DND-41 (cell line): ENCODE data around the gene PTOV1.
A peak's percentile ranks its signal among the peaks of the same experiment; 100 is the strongest.

Experiments
- ATAC-seq: fragments of 200-7000 bp; cut with Tn5 transposase; 3 replicates; pipeline ENCODE4 v1.9.1; 2021; ENCODE audit warnings: low read depth; ENCODE audit not compliant: insufficient read depth
- DNase-seq: peaks from one replicate; pipeline ENCODE4 v3.0.0-alpha.2; 2020
- H2AFZ ChIP-seq: 2 replicates; pipeline ENCODE4 v1.6.0; 2012; ENCODE audit warnings: low read depth, low read length
- H3K27ac ChIP-seq: 2 replicates; pipeline ENCODE4 v1.5.1; 2012; ENCODE audit warnings: low read length, inconsistent platforms
- H3K27me3 ChIP-seq: fragments of 200-600 bp; sonication (generic); 2 replicates; pipeline ENCODE4 v1.6.0; 2012; ENCODE audit warnings: low read length, mild to moderate bottlenecking, inconsistent platforms; ENCODE audit not compliant: insufficient read depth, poor library complexity
- H3K36me3 ChIP-seq: 2 replicates; pipeline ENCODE4 v1.5.1; 2012; ENCODE audit warnings: low read length, inconsistent platforms; ENCODE audit not compliant: insufficient read depth
- H3K4me1 ChIP-seq: 2 replicates; pipeline ENCODE4 v1.5.1; 2012; ENCODE audit warnings: mild to moderate bottlenecking, low read length; ENCODE audit not compliant: insufficient read depth
- H3K4me2 ChIP-seq: 2 replicates; pipeline ENCODE4 v1.6.0; 2012; ENCODE audit warnings: mild to moderate bottlenecking, moderate library complexity, low read length, inconsistent platforms; ENCODE audit not compliant: insufficient read depth
- H3K4me3 ChIP-seq, 2 experiments: fragments of 200-600 bp in 1 of 2; shearing (Covaris generic) in 1 of 2; 2 replicates each; pipeline ENCODE4 v1.5.1; 2012 to 2016; ENCODE audit warnings: inconsistent platforms in 2 of 2, low read length in 2 of 2, mild to moderate bottlenecking in 2 of 2, low read depth in 1 of 2, moderate library complexity in 1 of 2
- H3K79me2 ChIP-seq: 2 replicates; pipeline ENCODE4 v1.6.0; 2012; ENCODE audit warnings: low read length, inconsistent platforms; ENCODE audit not compliant: insufficient read depth
- H3K9ac ChIP-seq: 2 replicates; pipeline ENCODE4 v1.6.0; 2012; ENCODE audit warnings: low read depth, mild to moderate bottlenecking, inconsistent platforms, low read length, moderate library complexity
- H3K9me3 ChIP-seq: 2 replicates; pipeline ENCODE4 v1.5.1; 2012; ENCODE audit warnings: low read length, moderate library complexity, mild to moderate bottlenecking, inconsistent platforms; ENCODE audit not compliant: insufficient read depth, severe bottlenecking
- H4K20me1 ChIP-seq: 2 replicates; pipeline ENCODE4 v1.6.0; 2012; ENCODE audit warnings: low read length; ENCODE audit not compliant: insufficient read depth
- CTCF ChIP-seq: IDR thresholded peaks from 2 replicates; pipeline ENCODE4 v1.5.1; 2012; ENCODE audit warnings: borderline replicate concordance, low read length, moderate library complexity, mild to moderate bottlenecking; ENCODE audit not compliant: poor library complexity, severe bottlenecking; ENCODE audit errors: extremely low read depth
- EZH2 ChIP-seq: IDR thresholded peaks from 3 replicates; pipeline ENCODE4 v1.6.1; 2012; ENCODE audit warnings: borderline replicate concordance, low read depth, mild to moderate bottlenecking, moderate library complexity, low read length, inconsistent platforms; ENCODE audit not compliant: severe bottlenecking

The PTOV1 gene

GRCh38 chr19:49873129-49873521 lies 22.2 kb downstream of the PTOV1 start:
- no peak overlapping the region for H3K27ac ChIP-seq
- H4K20me1 ChIP-seq = no peaks in the 10 kb centered on the region; the same call in 1 of the 2 replicates
- H3K4me3 ChIP-seq = no peak overlapping the region
- H3K9me3 ChIP-seq = no peaks in the 10 kb centered on the region
- H3K4me1 ChIP-seq = peaks cover 47% of the 10 kb centered on the region
- no peaks in the 10 kb centered on the region for H3K27me3 ChIP-seq
- peaks cover 28% of the 10 kb centered on the region for H3K79me2 ChIP-seq
- peaks cover 17% of the 10 kb centered on the region for H3K36me3 ChIP-seq
- DNase-seq = no peak
- no peak for TF ChIP-seq CTCF
- TF ChIP-seq EZH2 = no peak
- no peak overlapping the region for H3K4me2 ChIP-seq
- no peak overlapping the region for H3K9ac ChIP-seq
- no peak overlapping the region for H2AFZ ChIP-seq
- no peak for ATAC-seq

- no peak overlapping the region for H2AFZ ChIP-seq
- no peak overlapping the region for H3K27ac ChIP-seq
- no peaks in the 10 kb centered on the region for H3K27me3 ChIP-seq
- peak overlapping the region; percentile 12; the same call in 1 of the 2 replicates for H3K9ac ChIP-seq
- H3K79me2 ChIP-seq = peaks cover 35% of the 10 kb centered on the region
- peaks cover 20% of the 10 kb centered on the region for H3K36me3 ChIP-seq
- no peak overlapping the region for H3K4me2 ChIP-seq
- H4K20me1 ChIP-seq = no peaks in the 10 kb centered on the region; the same call in 1 of the 2 replicates
- no peak for ATAC-seq
- H3K9me3 ChIP-seq = no peaks in the 10 kb centered on the region
- no peak for TF ChIP-seq CTCF
- TF ChIP-seq EZH2 = no peak
- no peak overlapping the region for H3K4me3 ChIP-seq
- no peak for DNase-seq
- H3K4me1 ChIP-seq = peaks cover 47% of the 10 kb centered on the region
Observed at GRCh38 chr19:49873834-49874233, 22.9 kb downstream of the PTOV1 start.

GRCh38 chr19:49874503-49875157 lies 23.7 kb downstream of the PTOV1 start:
- DNase-seq (no peak), ATAC-seq (no peak)
- no peak for TF ChIP-seq CTCF
- no peak for TF ChIP-seq EZH2
- Histone ChIP-seq H3K9me3 (no peaks in the 10 kb centered on the region), H3K27ac (no peak overlapping the region), H3K9ac (peak overlapping the region; percentile 93), H3K27me3 (no peaks in the 10 kb centered on the region), H2AFZ (no peak overlapping the region), H3K79me2 (peaks cover 39% of the 10 kb centered on the region), H3K36me3 (peaks cover 27% of the 10 kb centered on the region), H3K4me1 (peaks cover 51% of the 10 kb centered on the region), H3K4me2 (peak overlapping the region; percentile 98), H4K20me1 (no peaks in the 10 kb centered on the region; the same call in 1 of the 2 replicates), H3K4me3 (no peak overlapping the region)

- Histone ChIP-seq H3K27me3 (no peaks in the 10 kb centered on the region), H3K4me2 (peak overlapping the region; percentile 98), H3K9me3 (no peaks in the 10 kb centered on the region), H2AFZ (no peak overlapping the region), H4K20me1 (no peaks in the 10 kb centered on the region; the same call in 1 of the 2 replicates), H3K4me3 (peak overlapping the region in 1 of 2 experiments; percentile 86; a peak in 3 of 4 replicates), H3K4me1 (peaks cover 47% of the 10 kb centered on the region), H3K9ac (peak overlapping the region; percentile 93), H3K79me2 (peaks cover 39% of the 10 kb centered on the region), H3K27ac (peak overlapping the region; percentile 99), H3K36me3 (peaks cover 29% of the 10 kb centered on the region)
- ATAC-seq (no peak), DNase-seq (no peak)
- no peak for TF ChIP-seq EZH2
- TF ChIP-seq CTCF = no peak
Observed at GRCh38 chr19:49875177-49875576, 24.2 kb downstream of the PTOV1 start.
